Liver (tissue), 9 donors: ENCODE results near the gene SHB. TPM values are rescaled to one million over a fixed set of nuclear protein-coding genes. Genes with fewer than 3 reads are reported as not detected.
A peak's percentile ranks its signal among the peaks of the same experiment; 100 is the strongest.

Experiments used
- DNase-seq: peaks from one replicate; pipeline ENCODE4 v3.0.0-alpha.2; 2017; ENCODE audit warnings: low spot score
- H3K27ac ChIP-seq, 2 donors: one replicate each; pipeline ENCODE4 v1.7.0; 2013; ENCODE audit warnings: inconsistent platforms in 2 of 2, low read length in 2 of 2, control low read depth in 1 of 2, low read depth in 1 of 2, mild to moderate bottlenecking in 1 of 2
- H3K27me3 ChIP-seq, 4 donors: one replicate each; pipeline versions ENCODE4 v1.6.1 to v1.7.0; 2013; ENCODE audit warnings: low read length in 3 of 4, inconsistent platforms in 1 of 4, mild to moderate bottlenecking in 1 of 4, moderate library complexity in 1 of 4; ENCODE audit not compliant: control insufficient read depth in 4 of 4, insufficient read depth in 4 of 4
- H3K36me3 ChIP-seq, 4 donors: one replicate each; pipeline versions ENCODE4 v1.6.1 to v1.7.0; 2013; ENCODE audit warnings: low read length in 3 of 4, mild to moderate bottlenecking in 3 of 4, low read depth in 1 of 4, moderate library complexity in 1 of 4; ENCODE audit not compliant: control insufficient read depth in 4 of 4, insufficient read depth in 3 of 4
- H3K4me1 ChIP-seq, 4 donors: one replicate each; pipeline versions ENCODE4 v1.6.1 to v1.7.0; 2013; ENCODE audit warnings: low read length in 3 of 4, mild to moderate bottlenecking in 3 of 4, moderate library complexity in 1 of 4; ENCODE audit not compliant: control insufficient read depth in 4 of 4, insufficient read depth in 4 of 4
- H3K4me3 ChIP-seq, 3 donors: one replicate each; pipeline versions ENCODE4 v1.6.1 to v1.7.0; 2013; ENCODE audit warnings: low read length in 3 of 3, control low read depth in 1 of 3, low read depth in 1 of 3, mild to moderate bottlenecking in 1 of 3
- H3K9ac ChIP-seq, 2 donors: one replicate each; pipeline ENCODE4 v1.7.0; 2013; ENCODE audit warnings: low read length in 2 of 2, mild to moderate bottlenecking in 2 of 2, moderate library complexity in 2 of 2, control low read depth in 1 of 2, low read depth in 1 of 2
- H3K9me3 ChIP-seq, 4 donors: one replicate each; pipeline versions ENCODE4 v1.6.1 to v1.7.0; 2013; ENCODE audit warnings: low read length in 3 of 4; ENCODE audit not compliant: control insufficient read depth in 4 of 4
- ATF3 ChIP-seq: IDR thresholded peaks from 2 replicates; pipeline ENCODE4 v1.6.1; 2016; ENCODE audit warnings: antibody characterized with exemption
- CTCF ChIP-seq: fragments of 150-350 bp; IDR thresholded peaks from 2 replicates; pipeline ENCODE4 v1.5.1; 2017; ENCODE audit warnings: improper control_type of control experiment, low read depth, low read length; ENCODE audit not compliant: missing input control
- FOXA1 ChIP-seq: IDR thresholded peaks from 2 replicates; pipeline ENCODE4 v1.6.1; 2016; ENCODE audit warnings: antibody characterized with exemption
- FOXA2 ChIP-seq: IDR thresholded peaks from 2 replicates; pipeline ENCODE4 v1.6.1; 2016; ENCODE audit warnings: antibody characterized with exemption
- GABPA ChIP-seq, 2 donors: IDR thresholded peaks in 1 of 2; conservative IDR thresholded peaks in 1 of 2; 2 replicates each; pipeline ENCODE4 v1.6.1; 2016; ENCODE audit warnings: antibody characterized with exemption in 2 of 2, mild to moderate bottlenecking in 1 of 2, moderate library complexity in 1 of 2
- HNF4A ChIP-seq, 2 donors: conservative IDR thresholded peaks; 2 replicates each; pipeline ENCODE4 v1.6.1; 2016; ENCODE audit warnings: antibody characterized with exemption in 2 of 2, mild to moderate bottlenecking in 2 of 2
- JUND ChIP-seq, 2 donors: IDR thresholded peaks; 2 replicates each; pipeline ENCODE4 v1.6.1; 2016; ENCODE audit warnings: antibody characterized with exemption in 2 of 2
- MAX ChIP-seq: IDR thresholded peaks from 2 replicates; pipeline ENCODE4 v1.6.1; 2016; ENCODE audit warnings: antibody characterized with exemption
- NR2F2 ChIP-seq: IDR thresholded peaks from 2 replicates; pipeline ENCODE4 v1.6.1; 2016; ENCODE audit warnings: antibody characterized with exemption
- RAD21 ChIP-seq, 2 donors: IDR thresholded peaks; 2 replicates each; pipeline ENCODE4 v1.6.1; 2016; ENCODE audit warnings: antibody characterized with exemption in 2 of 2, mild to moderate bottlenecking in 2 of 2
- REST ChIP-seq: IDR thresholded peaks from 2 replicates; pipeline ENCODE4 v1.6.1; 2016; ENCODE audit warnings: antibody characterized with exemption, mild to moderate bottlenecking
- RXRA ChIP-seq, 2 donors: IDR thresholded peaks; 2 replicates each; pipeline ENCODE4 v1.6.1; 2017 to 2018; ENCODE audit warnings: antibody characterized with exemption in 2 of 2, mild to moderate bottlenecking in 1 of 2
- SP1 ChIP-seq: IDR thresholded peaks from 2 replicates; pipeline ENCODE4 v1.6.1; 2018; ENCODE audit warnings: antibody characterized with exemption, mild to moderate bottlenecking
- TAF1 ChIP-seq: conservative IDR thresholded peaks from 2 replicates; pipeline ENCODE4 v1.6.1; 2016; ENCODE audit warnings: antibody characterized with exemption, mild to moderate bottlenecking
- YY1 ChIP-seq: IDR thresholded peaks from 2 replicates; pipeline ENCODE4 v1.6.1; 2016; ENCODE audit warnings: antibody characterized with exemption, mild to moderate bottlenecking
- WGBS: extraction: QIAGEN DNeasy Blood & Tissue Kit; methylation state at CpG from one replicate; pipeline ENCODE4 v1.1.7; 2013; 5-methylcytosine and 5-hydroxymethylcytosine counted together
- polyA plus RNA-seq, 2 donors: library from polyadenylated mRNA; stranded (reverse) in 1 of 2; unstranded in 1 of 2; fragments of 200-250 nt in 1 of 2; fragments of >200 nt in 1 of 2; fragmentation: Nextera tagmentation in 1 of 2; extraction: Ambion mirVana in 1 of 2; gene quantifications; one replicate each; pipeline versions ENCODE4 v1.2.1 to v1.2.3, GENCODE V29; 2013 to 2015
- total RNA-seq, 2 donors: library from RNA; depleted of rRNA; stranded (reverse); fragments of >200 nt; gene quantifications; one replicate each; pipeline ENCODE4 v1.2.3, GENCODE V29; 2014
- donor health status: healthy.
- donor health status: healthy.
- donor health status: healthy.
- donor health status: healthy.
- donor health status: healthy.

Gene SHB
- total and polyA plus RNA-seq, 4 donors = 3.4 to 17.3 (median 7.0) TPM

GRCh38 chr9:37917313-37917731 lies 151.7 kb downstream of the SHB start:
- peaks cover 0 to 21% (median 12%) of the 10 kb centered on the region in 4 donors for H3K36me3 ChIP-seq
- WGBS = 78% methylated on average over 8 of the region's 8 CpGs
- H3K27ac ChIP-seq = peak overlapping the region in 1 of 2 donors; percentile 48
- peaks cover 0 to 6% (median 2%) of the 10 kb centered on the region in 4 donors for H3K4me1 ChIP-seq
- no peaks in the 10 kb centered on the region for H3K27me3 ChIP-seq
- no peak overlapping the region for H3K9ac ChIP-seq
- no peak for TF ChIP-seq GABPA (IDR thresholded peaks at IDR 0.05 in 1 of 2, conservative IDR thresholded peaks at IDR 0.05 in 1 of 2)
- TF ChIP-seq ATF3 = no peak
- no peak for TF ChIP-seq RAD21 (IDR thresholded peaks at IDR 0.05)
- TF ChIP-seq NR2F2 = peak; percentile 63
- no peaks in the 10 kb centered on the region for H3K9me3 ChIP-seq
- no peak overlapping the region for H3K4me3 ChIP-seq
- DNase-seq = no peak

- H3K36me3 ChIP-seq = peaks cover 0 to 17% (median 8%) of the 10 kb centered on the region in 4 donors
- peak overlapping the region in 1 of 2 donors; percentile 48 for H3K27ac ChIP-seq
- no peak for TF ChIP-seq JUND (IDR thresholded peaks at IDR 0.05)
- TF ChIP-seq CTCF = no peak
- TF ChIP-seq RXRA (IDR thresholded peaks at IDR 0.05) = no peak
- TF ChIP-seq GABPA (IDR thresholded peaks at IDR 0.05 in 1 of 2, conservative IDR thresholded peaks at IDR 0.05 in 1 of 2) = no peak
- TF ChIP-seq FOXA1 = no peak
- no peak overlapping the region for H3K4me3 ChIP-seq
- no peaks in the 10 kb centered on the region for H3K9me3 ChIP-seq
- WGBS = 88% methylated on average over 18 of the region's 18 CpGs
- DNase-seq = no peak
- H3K4me1 ChIP-seq = peaks cover 0 to 6% (median 2%) of the 10 kb centered on the region in 4 donors
- H3K9ac ChIP-seq = no peak overlapping the region
- H3K27me3 ChIP-seq = no peaks in the 10 kb centered on the region
Observed at GRCh38 chr9:37916471-37917312, 152.3 kb downstream of the SHB start.

GRCh38 chr9:37915911-37916470 lies 153.0 kb downstream of the SHB start:
- WGBS = 78% methylated on average over 14 of the region's 14 CpGs
- Histone ChIP-seq H3K9me3 (no peaks in the 10 kb centered on the region), H3K36me3 (peaks cover 0 to 12% (median 7%) of the 10 kb centered on the region in 4 donors), H3K9ac (no peak overlapping the region), H3K4me1 (peaks cover 0 to 6% (median 2%) of the 10 kb centered on the region in 4 donors), H3K27ac (no peak overlapping the region), H3K27me3 (no peaks in the 10 kb centered on the region), H3K4me3 (no peak overlapping the region)
- no peak for DNase-seq
- no peak for TF ChIP-seq MAX
- no peak for TF ChIP-seq FOXA2
- no peak for TF ChIP-seq NR2F2
- TF ChIP-seq HNF4A (conservative IDR thresholded peaks at IDR 0.05) = no peak
- TF ChIP-seq JUND (IDR thresholded peaks at IDR 0.05) = no peak
- no peak for TF ChIP-seq RAD21 (IDR thresholded peaks at IDR 0.05)
- TF ChIP-seq SP1 = no peak
- no peak for TF ChIP-seq YY1
- no peak for TF ChIP-seq REST
- no peak for TF ChIP-seq RXRA (IDR thresholded peaks at IDR 0.05)
- TF ChIP-seq CTCF = no peak
- no peak for TF ChIP-seq TAF1
